ENCODE results near the gene PPOX. TPM values are rescaled to one million over a fixed set of nuclear protein-coding genes. Genes with fewer than 3 reads are reported as not detected.

Gene PPOX
- total RNA-seq, 1 experiment from 2014 or later, result 24.2 TPM

- TF ChIP-seq, protein P1, sequence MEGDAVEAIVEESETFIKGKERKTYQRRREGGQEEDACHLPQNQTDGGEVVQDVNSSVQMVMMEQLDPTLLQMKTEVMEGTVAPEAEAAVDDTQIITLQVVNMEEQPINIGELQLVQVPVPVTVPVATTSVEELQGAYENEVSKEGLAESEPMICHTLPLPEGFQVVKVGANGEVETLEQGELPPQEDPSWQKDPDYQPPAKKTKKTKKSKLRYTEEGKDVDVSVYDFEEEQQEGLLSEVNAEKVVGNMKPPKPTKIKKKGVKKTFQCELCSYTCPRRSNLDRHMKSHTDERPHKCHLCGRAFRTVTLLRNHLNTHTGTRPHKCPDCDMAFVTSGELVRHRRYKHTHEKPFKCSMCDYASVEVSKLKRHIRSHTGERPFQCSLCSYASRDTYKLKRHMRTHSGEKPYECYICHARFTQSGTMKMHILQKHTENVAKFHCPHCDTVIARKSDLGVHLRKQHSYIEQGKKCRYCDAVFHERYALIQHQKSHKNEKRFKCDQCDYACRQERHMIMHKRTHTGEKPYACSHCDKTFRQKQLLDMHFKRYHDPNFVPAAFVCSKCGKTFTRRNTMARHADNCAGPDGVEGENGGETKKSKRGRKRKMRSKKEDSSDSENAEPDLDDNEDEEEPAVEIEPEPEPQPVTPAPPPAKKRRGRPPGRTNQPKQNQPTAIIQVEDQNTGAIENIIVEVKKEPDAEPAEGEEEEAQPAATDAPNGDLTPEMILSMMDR (IDR thresholded peaks at IDR 0.05 in 2 of 3, conservative IDR thresholded peaks at IDR 0.05 in 1 of 3; ENCODE audit: borderline replicate concordance in 1 of 3, insufficient read depth in 1 of 3, low read depth in 2 of 3, low read length in 2 of 3), result no peak
- TF ChIP-seq ZBTB33 (IDR thresholded peaks at IDR 0.05; ENCODE audit: extremely low read depth, insufficient replicate concordance, low read length) (no peak), SRF (IDR thresholded peaks at IDR 0.05; ENCODE audit: low read depth) (no peak), TCF7L2 (IDR thresholded peaks at IDR 0.05; ENCODE audit: borderline replicate concordance, extremely low read depth, insufficient read depth, insufficient read length) (no peak), FOSL1 (IDR thresholded peaks at IDR 0.05; ENCODE audit: low read depth) (no peak)
Measured at GRCh38 chr1:161200992-161201835, 35.0 kb downstream of the PPOX start (continued).
